GM23338 (cell line): Measurements from ENCODE around the gene DRAXIN.

Experiments
- CTCF ChIP-seq, 2 experiments: fragments of 200-600 bp in 1 of 2; sonication (generic) in 1 of 2; conservative IDR thresholded peaks; 2 replicates each; pipeline versions ENCODE4 v1.5.1 to v1.6.1; 2016 to 2017; ENCODE audit warnings: antibody characterized with exemption in 2 of 2, low read depth in 2 of 2, mild to moderate bottlenecking in 2 of 2, moderate library complexity in 1 of 2
- EZH2 ChIP-seq: fragments of 200-600 bp; sonication (generic); IDR thresholded peaks from one replicate; pipeline ENCODE4 v1.8.0; 2017; ENCODE audit warnings: antibody characterized with exemption, mild to moderate bottlenecking, low read depth; ENCODE audit not compliant: unreplicated experiment
- EZH2phosphoT487 ChIP-seq: fragments of 200-600 bp; sonication (generic); IDR thresholded peaks from one replicate; pipeline ENCODE4 v1.8.1; 2018; ENCODE audit warnings: antibody characterized with exemption; ENCODE audit not compliant: unreplicated experiment
- JUNB ChIP-seq: IDR thresholded peaks from one replicate; pipeline ENCODE4 v1.6.1; 2016; ENCODE audit warnings: antibody characterized with exemption; ENCODE audit not compliant: unreplicated experiment
- NANOG ChIP-seq: IDR thresholded peaks from 2 replicates; pipeline ENCODE4 v1.6.1; 2016; ENCODE audit warnings: antibody characterized with exemption, borderline replicate concordance
- POLR2AphosphoS5 ChIP-seq: IDR thresholded peaks from 2 replicates; pipeline ENCODE4 v1.6.1; 2016; ENCODE audit warnings: antibody characterized with exemption, low read depth
- REST ChIP-seq: IDR thresholded peaks from one replicate; pipeline ENCODE4 v1.6.1; 2018; ENCODE audit warnings: antibody characterized with exemption; ENCODE audit not compliant: unreplicated experiment
- STAT1 ChIP-seq: IDR thresholded peaks from one replicate; pipeline ENCODE4 v1.6.1; 2016; ENCODE audit warnings: antibody characterized with exemption; ENCODE audit not compliant: unreplicated experiment

GRCh38 chr1:11704194-11704529 lies 12.7 kb downstream of the DRAXIN start:
- TF ChIP-seq EZH2, result no peak
- TF ChIP-seq POLR2AphosphoS5, result no peak
- no peak for TF ChIP-seq CTCF (conservative IDR thresholded peaks at IDR 0.05; ENCODE audit: low read depth in 2 of 2)
- no peak for TF ChIP-seq JUNB
- no peak for TF ChIP-seq NANOG
- TF ChIP-seq STAT1, result no peak
- no peak for TF ChIP-seq EZH2phosphoT487
- TF ChIP-seq REST, result no peak
